ENCODE measurements around the gene PTGES3.

Gene PTGES3

GRCh38 chr12:56616925-56617324 lies 71.2 kb downstream of the PTGES3 start:
- DNase-seq, result no peak

GRCh38 chr12:56616244-56616643 lies 71.8 kb downstream of the PTGES3 start:
- no peak for DNase-seq

- no peak for DNase-seq
Measured at GRCh38 chr12:56614627-56615026, 73.5 kb downstream of the PTGES3 start.
